ENCODE data around the gene JMJD1C. TPM values are rescaled to one million over a fixed set of nuclear protein-coding genes. Genes with fewer than 3 reads are reported as not detected.

Gene JMJD1C
- polyA plus RNA-seq, 2 of the 4 experiments (the other 2 are of a cell fraction), result 15.9 to 47.2 TPM

DNA sequence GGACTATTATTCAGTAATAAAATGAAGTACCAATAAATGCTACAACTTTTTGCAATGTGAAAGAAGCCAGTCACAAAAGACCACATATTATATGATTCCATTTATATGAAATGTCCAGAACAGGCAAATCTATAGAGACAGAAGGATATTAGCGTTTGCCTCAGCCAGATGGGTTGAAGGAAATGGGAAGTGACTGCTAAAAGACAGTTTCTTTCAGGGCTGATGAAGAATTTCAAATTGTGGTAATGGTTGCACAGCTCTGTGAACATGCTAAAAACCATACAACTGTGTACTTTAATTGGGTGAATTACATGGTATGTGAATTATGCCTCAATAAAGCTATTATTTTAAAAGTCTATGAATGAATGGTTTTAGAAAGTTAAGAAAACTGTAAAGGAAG lies 31.5 kb upstream of the JMJD1C start:
- no peak for FAIRE-seq
- ATAC-seq, result no peak
- DNase-seq (ENCODE audit: low read depth in 1 of 2, low spot score in 1 of 2), result no peak
- TF ChIP-seq HEYL (CRISPR knock-in tag; IDR thresholded peaks at IDR 0.05), result no peak
- TF ChIP-seq KDM1A (IDR thresholded peaks at IDR 0.05; ENCODE audit: low read depth), result no peak
- no peak for TF ChIP-seq EHMT2 (IDR thresholded peaks at IDR 0.05; ENCODE audit: low read depth)
- no peak for TF ChIP-seq PHF8 (IDR thresholded peaks at IDR 0.05; ENCODE audit: borderline replicate concordance, low read depth)
- no peak for TF ChIP-seq CEBPB (IDR thresholded peaks at IDR 0.05)
- TF ChIP-seq SREBF2 (IDR thresholded peaks at IDR 0.05), result no peak
- no peak for TF ChIP-seq EHF (CRISPR knock-in tag; IDR thresholded peaks at IDR 0.05)
- no peak for TF ChIP-seq CHD4 (IDR thresholded peaks at IDR 0.05; ENCODE audit: borderline replicate concordance)
- TF ChIP-seq, protein P1, sequence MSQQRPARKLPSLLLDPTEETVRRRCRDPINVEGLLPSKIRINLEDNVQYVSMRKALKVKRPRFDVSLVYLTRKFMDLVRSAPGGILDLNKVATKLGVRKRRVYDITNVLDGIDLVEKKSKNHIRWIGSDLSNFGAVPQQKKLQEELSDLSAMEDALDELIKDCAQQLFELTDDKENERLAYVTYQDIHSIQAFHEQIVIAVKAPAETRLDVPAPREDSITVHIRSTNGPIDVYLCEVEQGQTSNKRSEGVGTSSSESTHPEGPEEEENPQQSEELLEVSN (IDR thresholded peaks at IDR 0.05; ENCODE audit: borderline replicate concordance, low read depth), result no peak
- TF ChIP-seq TP53 (CRISPR knock-in tag; IDR thresholded peaks at IDR 0.05), result no peak
- TF ChIP-seq POLR2AphosphoS2 (conservative IDR thresholded peaks at IDR 0.05; ENCODE audit: low read length), result no peak
- TF ChIP-seq, protein P2, sequence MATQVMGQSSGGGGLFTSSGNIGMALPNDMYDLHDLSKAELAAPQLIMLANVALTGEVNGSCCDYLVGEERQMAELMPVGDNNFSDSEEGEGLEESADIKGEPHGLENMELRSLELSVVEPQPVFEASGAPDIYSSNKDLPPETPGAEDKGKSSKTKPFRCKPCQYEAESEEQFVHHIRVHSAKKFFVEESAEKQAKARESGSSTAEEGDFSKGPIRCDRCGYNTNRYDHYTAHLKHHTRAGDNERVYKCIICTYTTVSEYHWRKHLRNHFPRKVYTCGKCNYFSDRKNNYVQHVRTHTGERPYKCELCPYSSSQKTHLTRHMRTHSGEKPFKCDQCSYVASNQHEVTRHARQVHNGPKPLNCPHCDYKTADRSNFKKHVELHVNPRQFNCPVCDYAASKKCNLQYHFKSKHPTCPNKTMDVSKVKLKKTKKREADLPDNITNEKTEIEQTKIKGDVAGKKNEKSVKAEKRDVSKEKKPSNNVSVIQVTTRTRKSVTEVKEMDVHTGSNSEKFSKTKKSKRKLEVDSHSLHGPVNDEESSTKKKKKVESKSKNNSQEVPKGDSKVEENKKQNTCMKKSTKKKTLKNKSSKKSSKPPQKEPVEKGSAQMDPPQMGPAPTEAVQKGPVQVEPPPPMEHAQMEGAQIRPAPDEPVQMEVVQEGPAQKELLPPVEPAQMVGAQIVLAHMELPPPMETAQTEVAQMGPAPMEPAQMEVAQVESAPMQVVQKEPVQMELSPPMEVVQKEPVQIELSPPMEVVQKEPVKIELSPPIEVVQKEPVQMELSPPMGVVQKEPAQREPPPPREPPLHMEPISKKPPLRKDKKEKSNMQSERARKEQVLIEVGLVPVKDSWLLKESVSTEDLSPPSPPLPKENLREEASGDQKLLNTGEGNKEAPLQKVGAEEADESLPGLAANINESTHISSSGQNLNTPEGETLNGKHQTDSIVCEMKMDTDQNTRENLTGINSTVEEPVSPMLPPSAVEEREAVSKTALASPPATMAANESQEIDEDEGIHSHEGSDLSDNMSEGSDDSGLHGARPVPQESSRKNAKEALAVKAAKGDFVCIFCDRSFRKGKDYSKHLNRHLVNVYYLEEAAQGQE (IDR thresholded peaks at IDR 0.05), result no peak
- TF ChIP-seq SMC3 (IDR thresholded peaks at IDR 0.05), result no peak
- TF ChIP-seq CHD2 (IDR thresholded peaks at IDR 0.05; ENCODE audit: low read length, partially characterized antibody), result no peak
- TF ChIP-seq ESRRA (IDR thresholded peaks at IDR 0.05; ENCODE audit: borderline replicate concordance, low read length), result no peak
- TF ChIP-seq, protein P3, sequence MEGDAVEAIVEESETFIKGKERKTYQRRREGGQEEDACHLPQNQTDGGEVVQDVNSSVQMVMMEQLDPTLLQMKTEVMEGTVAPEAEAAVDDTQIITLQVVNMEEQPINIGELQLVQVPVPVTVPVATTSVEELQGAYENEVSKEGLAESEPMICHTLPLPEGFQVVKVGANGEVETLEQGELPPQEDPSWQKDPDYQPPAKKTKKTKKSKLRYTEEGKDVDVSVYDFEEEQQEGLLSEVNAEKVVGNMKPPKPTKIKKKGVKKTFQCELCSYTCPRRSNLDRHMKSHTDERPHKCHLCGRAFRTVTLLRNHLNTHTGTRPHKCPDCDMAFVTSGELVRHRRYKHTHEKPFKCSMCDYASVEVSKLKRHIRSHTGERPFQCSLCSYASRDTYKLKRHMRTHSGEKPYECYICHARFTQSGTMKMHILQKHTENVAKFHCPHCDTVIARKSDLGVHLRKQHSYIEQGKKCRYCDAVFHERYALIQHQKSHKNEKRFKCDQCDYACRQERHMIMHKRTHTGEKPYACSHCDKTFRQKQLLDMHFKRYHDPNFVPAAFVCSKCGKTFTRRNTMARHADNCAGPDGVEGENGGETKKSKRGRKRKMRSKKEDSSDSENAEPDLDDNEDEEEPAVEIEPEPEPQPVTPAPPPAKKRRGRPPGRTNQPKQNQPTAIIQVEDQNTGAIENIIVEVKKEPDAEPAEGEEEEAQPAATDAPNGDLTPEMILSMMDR (IDR thresholded peaks at IDR 0.05), result no peak
- TF ChIP-seq FOSB (CRISPR knock-in tag; IDR thresholded peaks at IDR 0.05), result no peak
- TF ChIP-seq RARB (CRISPR knock-in tag; IDR thresholded peaks at IDR 0.05), result no peak
- no peak for TF ChIP-seq HOXA7 (CRISPR knock-in tag; IDR thresholded peaks at IDR 0.05)
- no peak for TF ChIP-seq ZC3H11A (IDR thresholded peaks at IDR 0.05)
- ChIA-PET CTCF (interaction anchor here (1.2 kb wide), 1 partner anchor 132 kb away, joined by 4 read pairs; no protein-coding TSS in a partner anchor), POLR2A (no interaction called here)
- H3K27ac ChIP-seq, result no peak overlapping the region
- H3K4me2 ChIP-seq, result no peak overlapping the region
- H3K4me3 ChIP-seq, result no peak overlapping the region
- H3K9me3 ChIP-seq, result no peaks in the 10 kb centered on the region
- WGBS (ENCODE audit: missing lambda C conversion rate), result 90% methylated on average over 1 of the region's 1 CpG
- H3K4me1 ChIP-seq, result peaks cover 24% of the 10 kb centered on the region

DNA sequence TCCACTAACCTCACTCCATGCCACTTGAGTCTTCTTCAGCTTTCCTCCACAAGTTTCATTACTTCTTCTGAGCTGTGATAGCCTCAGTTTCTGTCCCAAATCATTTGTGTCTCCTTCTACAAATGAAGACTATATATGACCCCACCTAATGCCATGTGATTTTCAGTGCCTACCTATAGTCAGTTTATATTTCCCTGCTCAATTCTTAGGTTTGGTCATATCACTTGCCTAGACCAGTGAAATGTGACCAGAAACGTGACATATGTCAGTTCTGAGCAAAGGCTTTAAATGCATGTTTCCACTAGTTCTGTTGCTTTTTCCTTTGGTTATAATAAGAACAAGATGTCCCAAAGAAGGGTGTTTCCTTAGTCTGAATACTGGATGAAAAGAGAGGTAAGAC lies 30.8 kb upstream of the JMJD1C start:
- CTCF ChIA-PET, result no interaction called here
- 92% methylated on average over 1 of the region's 1 CpG for WGBS (ENCODE audit: missing lambda C conversion rate)
- H3K4me1 ChIP-seq, result peaks cover 32% of the 10 kb centered on the region
- H3K9me3 ChIP-seq, result no peaks in the 10 kb centered on the region
- H3K4me3 ChIP-seq, result no peak overlapping the region
- POLR2A ChIA-PET, result no interaction called here
- no peak overlapping the region for H3K4me2 ChIP-seq
- H3K27ac ChIP-seq, result no peak overlapping the region
- ATAC-seq, result no peak
- FAIRE-seq, result no peak
- DNase-seq (ENCODE audit: low read depth in 1 of 2, low spot score in 1 of 2), result no peak
- TF ChIP-seq, protein P4, sequence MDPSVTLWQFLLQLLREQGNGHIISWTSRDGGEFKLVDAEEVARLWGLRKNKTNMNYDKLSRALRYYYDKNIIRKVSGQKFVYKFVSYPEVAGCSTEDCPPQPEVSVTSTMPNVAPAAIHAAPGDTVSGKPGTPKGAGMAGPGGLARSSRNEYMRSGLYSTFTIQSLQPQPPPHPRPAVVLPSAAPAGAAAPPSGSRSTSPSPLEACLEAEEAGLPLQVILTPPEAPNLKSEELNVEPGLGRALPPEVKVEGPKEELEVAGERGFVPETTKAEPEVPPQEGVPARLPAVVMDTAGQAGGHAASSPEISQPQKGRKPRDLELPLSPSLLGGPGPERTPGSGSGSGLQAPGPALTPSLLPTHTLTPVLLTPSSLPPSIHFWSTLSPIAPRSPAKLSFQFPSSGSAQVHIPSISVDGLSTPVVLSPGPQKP (IDR thresholded peaks at IDR 0.05; ENCODE audit: low read depth, low read length), result no peak
- TF ChIP-seq EHMT2 (IDR thresholded peaks at IDR 0.05; ENCODE audit: low read depth) (no peak), CHD2 (IDR thresholded peaks at IDR 0.05; ENCODE audit: low read length, partially characterized antibody) (no peak), NR3C1 (IDR thresholded peaks at IDR 0.05) (no peak), NFE2L2 (conservative IDR thresholded peaks at IDR 0.05; ENCODE audit: low read length) (no peak), RAD21 (conservative IDR thresholded peaks at IDR 0.05 in 1 of 2, IDR thresholded peaks at IDR 0.05 in 1 of 2) (no peak), ZFP36 (IDR thresholded peaks at IDR 0.05; ENCODE audit: borderline replicate concordance, partially characterized antibody) (no peak)
- TF ChIP-seq, protein P5, sequence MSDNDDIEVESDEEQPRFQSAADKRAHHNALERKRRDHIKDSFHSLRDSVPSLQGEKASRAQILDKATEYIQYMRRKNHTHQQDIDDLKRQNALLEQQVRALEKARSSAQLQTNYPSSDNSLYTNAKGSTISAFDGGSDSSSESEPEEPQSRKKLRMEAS (IDR thresholded peaks at IDR 0.05), result no peak
- TF ChIP-seq, protein P6, sequence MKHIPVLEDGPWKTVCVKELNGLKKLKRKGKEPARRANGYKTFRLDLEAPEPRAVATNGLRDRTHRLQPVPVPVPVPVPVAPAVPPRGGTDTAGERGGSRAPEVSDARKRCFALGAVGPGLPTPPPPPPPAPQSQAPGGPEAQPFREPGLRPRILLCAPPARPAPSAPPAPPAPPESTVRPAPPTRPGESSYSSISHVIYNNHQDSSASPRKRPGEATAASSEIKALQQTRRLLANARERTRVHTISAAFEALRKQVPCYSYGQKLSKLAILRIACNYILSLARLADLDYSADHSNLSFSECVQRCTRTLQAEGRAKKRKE (CRISPR knock-in tag; IDR thresholded peaks at IDR 0.05; ENCODE audit: low read depth), result no peak
- TF ChIP-seq, protein P7, sequence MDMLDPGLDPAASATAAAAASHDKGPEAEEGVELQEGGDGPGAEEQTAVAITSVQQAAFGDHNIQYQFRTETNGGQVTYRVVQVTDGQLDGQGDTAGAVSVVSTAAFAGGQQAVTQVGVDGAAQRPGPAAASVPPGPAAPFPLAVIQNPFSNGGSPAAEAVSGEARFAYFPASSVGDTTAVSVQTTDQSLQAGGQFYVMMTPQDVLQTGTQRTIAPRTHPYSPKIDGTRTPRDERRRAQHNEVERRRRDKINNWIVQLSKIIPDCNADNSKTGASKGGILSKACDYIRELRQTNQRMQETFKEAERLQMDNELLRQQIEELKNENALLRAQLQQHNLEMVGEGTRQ (IDR thresholded peaks at IDR 0.05), result no peak
- TF ChIP-seq, protein P1 (IDR thresholded peaks at IDR 0.05; ENCODE audit: borderline replicate concordance, low read depth), result no peak
